Endothelial cell of coronary artery (primary cell): ENCODE data around the gene MTFR2. TPM values are rescaled to one million over a fixed set of nuclear protein-coding genes. Genes with fewer than 3 reads are reported as not detected.

Experiments used
- total RNA-seq: library from RNA; depleted of rRNA; stranded (reverse); fragments of >200 nt; gene quantifications from 2 replicates; pipeline ENCODE4 v1.2.3, GENCODE V29; 2014

The MTFR2 gene
- total RNA-seq = 1.5 and 1.7 TPM in 2 replicates

GRCh38 chr6:136249811-136250685 is at the start of gene MTFR2:
Gene MTFR2, minus strand, starts transcription at chr6:136250311. Its CDS starts 1,212 bp downstream, at chr6:136249099.

DNA sequence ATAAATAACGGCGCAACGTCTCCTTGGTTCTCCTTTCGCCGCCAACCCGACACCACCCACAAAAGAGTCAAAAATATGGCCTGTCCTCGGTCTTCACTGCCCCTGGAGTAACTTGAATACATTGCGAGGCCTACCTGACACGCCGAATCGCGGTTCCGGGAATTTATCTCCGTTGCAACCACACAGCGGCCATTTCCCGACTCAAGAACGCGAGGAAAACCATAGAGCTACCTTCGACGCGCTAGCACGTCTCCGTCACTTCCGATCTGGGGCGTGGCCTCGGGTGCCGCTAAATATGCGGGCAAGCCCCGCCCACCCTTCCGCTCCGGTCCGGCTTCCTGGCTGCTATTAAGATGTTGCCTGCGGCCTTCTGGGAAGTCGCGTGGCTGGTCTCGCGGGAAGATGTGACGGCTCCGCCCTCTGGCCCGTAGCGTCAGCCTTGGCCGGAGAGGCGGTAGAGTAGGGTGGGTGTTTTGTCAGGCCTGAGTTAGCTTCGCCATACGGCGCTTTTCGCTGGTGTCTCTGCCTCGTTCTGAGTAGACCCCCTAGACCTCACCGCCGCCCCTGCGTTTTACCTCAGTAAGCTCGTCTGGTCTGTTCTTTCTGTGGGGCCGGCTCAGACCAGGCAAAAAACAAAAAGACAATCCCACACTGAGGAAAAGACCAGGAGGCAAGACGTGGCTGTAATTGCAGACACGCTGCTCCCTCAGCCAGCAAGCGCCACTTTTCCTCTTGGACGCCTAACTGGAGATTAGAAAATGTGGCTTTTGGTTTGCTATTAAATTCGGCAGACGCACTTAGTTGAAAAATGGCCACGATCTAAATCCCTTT is 39.7 kb upstream of the MTFR2 start, which contains the start of gene BCLAF1:
Gene BCLAF1, minus strand, starts transcription at position 268 of the 831 bp plus-strand sequence. CDS start 9,980 bp downstream, outside the sequence.

Other genes with a start within 250 kb of the MTFR2 start
- 110 and 116 TPM in 2 replicates for gene BCLAF1, start 39.5 kb upstream of the MTFR2 start, total RNA-seq